Activated naive CD4-positive, alpha-beta T cell treated with anti-CD3 and anti-CD28 coated beads, Interleukin-2, amount 50 U/mL, for 72 hours (primary cell): ENCODE results near the gene TNFSF18. TPM values are rescaled to one million over a fixed set of nuclear protein-coding genes. Genes with fewer than 3 reads are reported as not detected.
A peak's percentile ranks its signal among the peaks of the same experiment; 100 is the strongest.

Source experiments
- ATAC-seq, 2 donors: fragments of 150-1000 bp; cut with Tn5 transposase; 2 replicates each; pipeline ENCODE4 v1.10.0; 2021; ENCODE audit warnings: mild to moderate bottlenecking in 2 of 2, moderate library complexity in 2 of 2
- DNase-seq, 2 donors: peaks; one replicate each; pipeline ENCODE4 v3.0.0; 2021 to 2022; ENCODE audit warnings: low spot score in 2 of 2
- H3K27ac Mint-ChIP-seq, 2 donors: one replicate each; pipeline ENCODE4 v1.8.0; 2022; ENCODE audit warnings: mild to moderate bottlenecking in 2 of 2, mixed read lengths in 2 of 2
- H3K36me3 Mint-ChIP-seq, 2 donors: one replicate each; pipeline ENCODE4 v1.8.0; 2022; ENCODE audit warnings: mixed read lengths in 2 of 2
- H3K9me3 Mint-ChIP-seq, 2 donors: one replicate each; pipeline ENCODE4 v1.8.0; 2022; ENCODE audit warnings: mixed read lengths in 2 of 2
- total RNA-seq, 2 donors: library from RNA; stranded (reverse); gene quantifications; one replicate each; pipeline ENCODE4 v1.2.3, GENCODE V29; 2022

Gene TNFSF18
- total RNA-seq, 2 donors from 2014 or later, result not detected

DNA sequence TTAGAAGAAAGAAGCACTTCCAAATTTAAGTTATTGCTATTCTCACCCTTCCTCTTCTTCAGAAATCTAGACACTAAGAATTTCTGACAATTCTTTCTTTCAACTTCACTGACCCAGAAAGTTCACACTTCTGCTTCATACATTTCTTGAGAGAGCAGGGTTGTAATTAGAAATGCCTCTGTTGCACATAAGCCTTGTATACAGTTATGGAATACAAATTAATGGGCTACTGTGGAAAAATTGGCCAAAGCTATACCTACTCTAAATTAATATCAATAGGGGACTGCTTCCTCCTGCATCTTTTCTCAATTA, 1.5 kb downstream of the TNFSF18 start:
- Mint-ChIP-seq H3K36me3 (no peaks in the 10 kb centered on the region), H3K27ac (no peak overlapping the region), H3K9me3 (no peaks in the 10 kb centered on the region)
- DNase-seq (no peak), ATAC-seq (no peak)

- Mint-ChIP-seq H3K27ac (no peak overlapping the region), H3K9me3 (no peaks in the 10 kb centered on the region), H3K36me3 (no peaks in the 10 kb centered on the region)
- DNase-seq (no peak), ATAC-seq (no peak)
Measured at GRCh38 chr1:173048621-173049321, 2.0 kb downstream of the TNFSF18 start.

- no peak overlapping the region for H3K27ac Mint-ChIP-seq
- DNase-seq, result no peak
- no peaks in the 10 kb centered on the region for H3K9me3 Mint-ChIP-seq
- ATAC-seq, result no peak
- no peaks in the 10 kb centered on the region for H3K36me3 Mint-ChIP-seq
Measured at GRCh38 chr1:173044656-173045055, 6.1 kb downstream of the TNFSF18 start.

DNA sequence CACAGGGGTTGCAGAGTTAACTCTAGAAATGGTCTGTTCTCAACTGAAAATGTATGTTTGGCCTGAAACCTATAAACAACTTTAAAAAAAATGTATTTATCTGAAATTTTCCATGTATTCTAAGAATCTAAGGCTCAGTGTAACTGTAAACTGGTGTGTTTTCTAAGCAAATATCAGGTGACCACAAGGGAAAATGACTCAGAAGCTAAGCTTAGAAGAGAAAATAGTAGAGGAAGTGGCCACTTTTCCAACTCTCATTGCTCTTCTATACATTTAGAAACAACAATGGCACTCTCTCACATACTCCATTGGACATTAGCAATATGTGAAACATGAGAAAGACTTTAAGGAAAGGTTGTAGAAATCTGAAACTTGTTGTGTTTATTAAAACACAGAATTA, 7.5 kb downstream of the TNFSF18 start:
- Mint-ChIP-seq H3K36me3 (no peaks in the 10 kb centered on the region), H3K27ac (no peak overlapping the region), H3K9me3 (no peaks in the 10 kb centered on the region)
- no peak for DNase-seq
- ATAC-seq, result no peak

DNA sequence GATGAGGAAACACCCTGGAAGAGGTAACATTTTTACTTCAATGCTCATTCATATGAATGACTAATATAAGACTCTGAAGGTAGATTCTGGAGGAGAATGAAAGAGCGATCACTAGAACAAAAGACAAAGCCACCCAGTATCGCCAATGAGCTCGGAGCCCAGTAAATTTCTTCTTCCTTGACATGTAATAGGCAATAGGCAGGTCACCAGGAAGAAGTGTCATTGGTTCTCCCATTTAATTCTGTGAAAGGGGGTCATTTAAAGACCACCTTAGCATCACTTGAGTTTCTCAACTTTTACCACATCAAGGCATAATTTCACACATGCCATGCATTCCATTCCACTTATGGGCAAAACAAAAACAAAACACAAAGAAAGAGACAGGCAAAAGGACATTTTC, 7.9 kb downstream of the TNFSF18 start:
- H3K9me3 Mint-ChIP-seq, result no peaks in the 10 kb centered on the region
- no peak overlapping the region for H3K27ac Mint-ChIP-seq
- ATAC-seq (no peak), DNase-seq (no peak)
- no peaks in the 10 kb centered on the region for H3K36me3 Mint-ChIP-seq

- no peak overlapping the region for H3K27ac Mint-ChIP-seq
- no peak for DNase-seq
- H3K36me3 Mint-ChIP-seq, result no peaks in the 10 kb centered on the region
- no peaks in the 10 kb centered on the region for H3K9me3 Mint-ChIP-seq
- ATAC-seq, result no peak
Measured at GRCh38 chr1:173039626-173040025, 11.1 kb downstream of the TNFSF18 start.

DNA sequence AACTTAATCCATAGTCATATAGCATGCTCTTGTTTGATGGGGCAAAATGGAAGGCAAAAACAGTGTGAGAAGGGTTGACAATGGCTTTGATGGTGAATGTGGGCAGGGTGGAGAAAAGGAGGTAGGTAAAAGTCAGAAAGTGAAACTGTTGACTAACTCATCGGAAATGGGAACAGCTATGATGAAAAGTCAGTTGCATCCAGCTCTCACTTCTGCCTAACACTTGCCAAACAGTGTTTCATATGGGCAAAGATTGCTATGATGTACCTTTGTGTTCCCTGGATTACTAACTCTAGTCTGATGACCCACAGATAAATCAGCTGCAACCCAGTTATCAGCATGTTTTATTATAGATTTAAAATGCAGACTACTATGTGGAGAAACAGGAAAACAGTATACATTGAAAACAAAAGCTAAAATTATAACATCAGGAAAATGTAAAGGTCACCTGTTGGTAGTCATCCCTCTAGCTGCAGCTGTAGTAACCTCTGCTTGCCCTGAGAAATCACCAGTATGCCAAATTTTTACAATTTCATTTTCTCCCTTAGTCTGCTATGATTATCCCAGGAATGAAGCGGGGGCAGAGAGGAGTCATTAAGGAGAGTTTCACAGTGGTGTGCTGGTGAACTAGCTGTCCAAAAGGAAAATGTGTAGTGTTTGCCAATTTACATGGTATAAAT, 11.7 kb downstream of the TNFSF18 start:
- no peaks in the 10 kb centered on the region for H3K9me3 Mint-ChIP-seq
- DNase-seq, result peak in 1 of 2 donors; percentile 2
- H3K27ac Mint-ChIP-seq, result no peak overlapping the region
- no peaks in the 10 kb centered on the region for H3K36me3 Mint-ChIP-seq
- ATAC-seq, result peak; percentile 82 to 94

GRCh38 chr1:173024543-173024942, 26.2 kb downstream of the TNFSF18 start:
- Mint-ChIP-seq H3K36me3 (no peaks in the 10 kb centered on the region), H3K27ac (no peak overlapping the region), H3K9me3 (peaks cover 0 to 12% of the 10 kb centered on the region in 2 donors)
- DNase-seq, result no peak
- ATAC-seq, result no peak

- ATAC-seq (no peak), DNase-seq (no peak)
- Mint-ChIP-seq H3K36me3 (no peaks in the 10 kb centered on the region), H3K27ac (no peak overlapping the region), H3K9me3 (peaks cover 0 to 9% of the 10 kb centered on the region in 2 donors)
Measured at GRCh38 chr1:173023343-173023742, 27.4 kb downstream of the TNFSF18 start.

- no peak for ATAC-seq
- H3K36me3 Mint-ChIP-seq, result no peaks in the 10 kb centered on the region
- peaks cover 0 to 9% of the 10 kb centered on the region in 2 donors for H3K9me3 Mint-ChIP-seq
- no peak overlapping the region for H3K27ac Mint-ChIP-seq
- no peak for DNase-seq
Measured at GRCh38 chr1:173020138-173020750, 30.5 kb downstream of the TNFSF18 start.

GRCh38 chr1:173017792-173018191, 32.9 kb downstream of the TNFSF18 start:
- Mint-ChIP-seq H3K36me3 (no peaks in the 10 kb centered on the region), H3K27ac (no peak overlapping the region), H3K9me3 (peaks cover 0 to 5% of the 10 kb centered on the region in 2 donors)

DNA sequence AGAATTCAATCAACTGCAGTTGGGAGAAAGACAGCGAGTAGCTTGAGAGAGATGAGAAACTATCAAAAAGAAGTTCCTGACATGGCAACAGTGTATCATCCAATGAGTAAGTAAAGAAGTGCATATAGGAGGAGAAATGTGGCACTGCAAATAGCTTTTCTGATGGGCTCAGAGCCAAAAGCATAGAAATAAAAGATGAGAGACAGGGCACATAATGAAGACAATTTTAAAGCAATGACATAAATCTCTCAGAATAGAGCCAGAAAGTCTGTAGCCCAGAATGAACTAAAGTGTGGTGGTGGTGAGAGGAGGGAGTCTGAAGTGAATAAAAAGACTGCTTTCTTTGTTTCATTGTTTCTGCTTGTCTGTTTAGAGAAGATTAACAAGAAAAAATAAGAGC, 34.3 kb downstream of the TNFSF18 start:
- no peak for ATAC-seq
- peaks cover 0 to 2% of the 10 kb centered on the region in 2 donors for H3K9me3 Mint-ChIP-seq
- H3K27ac Mint-ChIP-seq, result no peak overlapping the region
- no peaks in the 10 kb centered on the region for H3K36me3 Mint-ChIP-seq
- DNase-seq, result no peak

More at GRCh38 chr1:173017792-173018191, 32.9 kb downstream of the TNFSF18 start:
- DNase-seq (no peak), ATAC-seq (no peak)

- no peaks in the 10 kb centered on the region for H3K9me3 Mint-ChIP-seq
- DNase-seq (no peak), ATAC-seq (no peak)
- H3K27ac Mint-ChIP-seq, result no peak overlapping the region
- no peaks in the 10 kb centered on the region for H3K36me3 Mint-ChIP-seq
Measured at GRCh38 chr1:173015629-173016028, 35.1 kb downstream of the TNFSF18 start.

- no peak for ATAC-seq
- no peaks in the 10 kb centered on the region for H3K36me3 Mint-ChIP-seq
- no peak overlapping the region for H3K27ac Mint-ChIP-seq
- no peak for DNase-seq
- H3K9me3 Mint-ChIP-seq, result no peaks in the 10 kb centered on the region
Measured at GRCh38 chr1:173014160-173014559, 36.6 kb downstream of the TNFSF18 start.

DNA sequence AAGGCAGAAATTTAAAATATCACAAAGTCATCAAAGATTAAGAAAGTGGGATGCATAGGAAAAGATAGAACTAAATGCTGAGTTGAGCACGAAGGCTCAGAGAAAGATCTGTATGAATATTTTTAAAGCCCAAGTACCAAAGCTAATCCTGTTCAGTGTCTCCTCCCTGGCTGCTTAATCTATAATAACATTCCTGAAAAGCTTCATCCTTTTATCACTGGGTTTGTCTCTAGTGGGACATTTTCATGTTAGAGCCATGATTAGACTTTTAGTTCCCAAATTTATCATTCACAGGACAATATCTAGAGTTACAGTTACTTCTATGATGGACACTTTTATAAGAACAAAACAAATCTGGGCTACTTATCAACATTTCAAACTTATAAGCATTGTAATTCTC, 38.6 kb downstream of the TNFSF18 start:
- no peaks in the 10 kb centered on the region for H3K36me3 Mint-ChIP-seq
- DNase-seq (no peak), ATAC-seq (no peak)
- no peak overlapping the region for H3K27ac Mint-ChIP-seq
- no peaks in the 10 kb centered on the region for H3K9me3 Mint-ChIP-seq

DNA sequence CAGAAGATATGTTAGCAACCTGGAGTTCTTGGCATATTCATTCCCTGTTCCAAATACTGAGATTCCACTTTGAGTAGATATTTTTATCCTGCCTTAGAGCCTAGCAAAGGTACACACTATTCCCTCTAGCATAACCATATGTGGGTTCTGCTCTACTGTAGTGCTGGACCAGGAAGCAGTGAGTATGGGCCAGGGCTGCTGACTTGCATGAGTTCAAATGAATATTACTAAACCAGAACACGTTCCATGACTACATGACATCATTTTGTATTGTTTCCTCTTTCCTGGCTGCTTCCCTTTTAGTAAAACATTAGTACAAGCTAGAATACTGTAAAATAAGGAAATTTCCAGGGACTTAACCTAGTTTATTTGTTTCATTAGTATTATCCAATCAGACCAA, 41.1 kb downstream of the TNFSF18 start:
- Mint-ChIP-seq H3K9me3 (no peaks in the 10 kb centered on the region), H3K27ac (no peak overlapping the region)

GRCh38 chr1:173005196-173005864, 45.4 kb downstream of the TNFSF18 start:
- DNase-seq (no peak), ATAC-seq (no peak)
- peaks cover 13 to 17% of the 10 kb centered on the region in 2 donors for H3K9me3 Mint-ChIP-seq
- peaks cover 0 to 10% of the 10 kb centered on the region in 2 donors for H3K36me3 Mint-ChIP-seq
- H3K27ac Mint-ChIP-seq, result peak overlapping the region in 1 of 2 donors; percentile 37

More for the DNA sequence above, 41.1 kb downstream of the TNFSF18 start:
- ATAC-seq (no peak), DNase-seq (no peak)
- H3K36me3 Mint-ChIP-seq, result no peaks in the 10 kb centered on the region
